Embryonic facial prominence (tissue), 1 donor: Measurements from ENCODE around the gene RPP21.
A peak's percentile ranks its signal among the peaks of the same experiment; 100 is the strongest.
"Not testable (repeated sequence)": the region's sequence is repeated elsewhere in the genome, so short reads cannot be mapped to it uniquely, and the experiment has no call there.

Experiments
- DNase-seq: peaks from one replicate; pipeline ENCODE4 v3.0.0-alpha.2; 2016; ENCODE audit errors: extremely low spot score

RPP21 gene

GRCh38 chr6:30329331-30329730 lies 15.6 kb upstream of the RPP21 start:
- DNase-seq, result no peak

- no peak for DNase-seq
Observed at GRCh38 chr6:30331981-30332380, 13.0 kb upstream of the RPP21 start.

DNA sequence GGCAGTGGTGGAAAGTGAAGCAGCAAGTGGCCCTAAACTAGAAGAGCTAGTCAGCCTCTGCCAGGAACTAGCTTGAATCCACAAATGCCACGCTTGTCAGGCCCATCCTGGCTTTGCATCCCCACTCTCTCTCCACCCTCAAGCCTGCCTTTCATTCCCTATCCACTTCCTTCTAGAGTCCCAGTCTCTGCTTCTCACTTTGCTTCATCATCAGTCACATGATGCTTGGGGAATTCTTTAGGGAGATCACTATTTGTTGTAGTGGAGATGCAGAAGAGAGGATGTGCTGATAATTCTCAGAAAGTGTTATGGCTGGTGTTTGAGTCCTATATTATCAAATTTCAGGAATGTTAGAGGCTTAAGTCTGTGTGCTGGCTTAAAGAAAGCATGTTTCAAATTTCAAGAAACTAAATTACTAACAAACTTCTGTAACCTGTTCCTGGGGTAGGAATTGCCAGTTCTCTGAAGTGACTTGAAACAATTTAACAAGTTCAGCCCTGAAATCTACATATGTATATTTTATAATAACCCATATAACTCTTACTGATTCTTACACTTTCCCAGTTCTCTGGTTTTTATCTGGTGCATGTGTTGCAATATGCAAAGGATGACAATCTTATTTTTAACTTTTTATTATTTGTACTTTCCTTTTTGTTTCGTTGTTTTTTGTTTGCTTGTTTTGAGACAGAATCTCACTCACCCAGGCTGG lies 10.7 kb upstream of the RPP21 start:
- no peak for DNase-seq

- no peak for DNase-seq
Observed at GRCh38 chr6:30340589-30341054, 4.3 kb upstream of the RPP21 start.

GRCh38 chr6:30341218-30341617 lies 3.7 kb upstream of the RPP21 start:
- DNase-seq, result no peak

- DNase-seq, result no peak
Observed at GRCh38 chr6:30341728-30342127, 3.2 kb upstream of the RPP21 start.

DNA sequence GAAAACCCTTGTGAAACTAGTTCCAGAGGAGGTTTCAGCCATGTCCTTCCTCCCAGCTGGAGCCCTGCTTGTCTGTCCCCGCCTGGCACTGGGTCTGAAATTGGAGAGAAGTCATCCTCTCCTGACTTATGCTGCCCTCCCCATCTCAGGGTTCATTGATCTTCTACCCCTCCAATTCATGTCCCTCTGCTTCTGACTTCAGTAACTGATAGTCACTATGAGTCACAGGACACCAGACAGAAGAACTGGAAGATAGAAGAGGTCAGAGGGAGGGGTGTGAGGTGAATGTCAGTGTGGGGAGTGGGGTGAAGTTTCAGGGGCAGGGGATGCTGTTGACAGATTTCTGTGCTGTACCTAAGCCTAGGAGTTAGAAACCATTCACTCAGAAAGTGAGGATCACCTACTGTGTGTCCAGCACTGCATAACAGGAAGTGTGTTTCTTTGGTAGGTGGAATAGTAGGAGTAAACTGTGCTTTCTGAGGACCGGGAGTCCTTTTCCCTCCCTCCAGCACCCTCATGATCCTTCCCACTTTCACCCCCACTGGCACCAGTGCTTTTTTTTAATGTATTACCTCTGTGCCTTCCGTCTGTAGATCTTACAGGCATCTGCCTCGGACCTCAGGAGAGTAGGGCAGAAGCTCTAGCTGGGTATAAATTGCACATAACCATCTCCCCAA lies 627 bp upstream of the RPP21 start:
- DNase-seq, result no peak

DNA sequence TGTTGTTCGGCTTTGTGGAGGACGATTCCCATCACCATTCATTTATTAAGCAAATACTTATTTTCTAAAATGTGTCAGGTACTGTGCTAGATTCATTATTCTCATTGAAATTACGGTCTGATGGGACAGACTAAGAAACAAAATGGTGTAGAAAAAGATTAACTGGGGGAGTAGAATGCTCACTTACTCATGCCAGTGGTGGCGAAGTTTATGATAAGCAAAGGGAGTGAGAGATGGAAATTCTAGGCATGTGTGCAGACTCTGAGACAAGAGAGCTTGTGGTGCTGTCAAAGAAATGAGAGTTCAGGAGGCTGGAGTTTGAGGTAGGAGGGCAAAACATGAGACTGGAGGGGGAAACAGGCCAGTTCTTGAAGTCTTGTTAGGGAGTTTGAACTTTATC lies 896 bp downstream of the RPP21 start:
- no peak for DNase-seq

DNA sequence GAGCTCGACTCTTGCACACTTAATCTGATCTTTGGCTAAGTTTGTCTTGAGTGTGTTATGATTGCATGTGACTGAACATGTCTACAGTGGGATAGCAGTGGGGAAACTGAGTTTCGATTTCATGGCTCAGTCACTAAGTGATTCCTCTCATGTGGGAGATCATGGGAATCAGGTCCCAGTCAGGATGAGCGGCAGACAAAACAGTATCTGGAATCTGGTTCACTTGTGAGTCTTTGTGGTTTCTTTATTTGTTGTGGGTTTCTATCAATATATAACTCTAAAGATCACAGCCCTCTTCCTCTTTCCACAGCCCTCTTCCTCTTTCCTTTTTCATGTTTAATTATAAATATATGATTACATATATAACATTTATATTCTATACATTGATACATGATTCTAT lies 4.0 kb downstream of the RPP21 start:
- DNase-seq, result no peak

DNA sequence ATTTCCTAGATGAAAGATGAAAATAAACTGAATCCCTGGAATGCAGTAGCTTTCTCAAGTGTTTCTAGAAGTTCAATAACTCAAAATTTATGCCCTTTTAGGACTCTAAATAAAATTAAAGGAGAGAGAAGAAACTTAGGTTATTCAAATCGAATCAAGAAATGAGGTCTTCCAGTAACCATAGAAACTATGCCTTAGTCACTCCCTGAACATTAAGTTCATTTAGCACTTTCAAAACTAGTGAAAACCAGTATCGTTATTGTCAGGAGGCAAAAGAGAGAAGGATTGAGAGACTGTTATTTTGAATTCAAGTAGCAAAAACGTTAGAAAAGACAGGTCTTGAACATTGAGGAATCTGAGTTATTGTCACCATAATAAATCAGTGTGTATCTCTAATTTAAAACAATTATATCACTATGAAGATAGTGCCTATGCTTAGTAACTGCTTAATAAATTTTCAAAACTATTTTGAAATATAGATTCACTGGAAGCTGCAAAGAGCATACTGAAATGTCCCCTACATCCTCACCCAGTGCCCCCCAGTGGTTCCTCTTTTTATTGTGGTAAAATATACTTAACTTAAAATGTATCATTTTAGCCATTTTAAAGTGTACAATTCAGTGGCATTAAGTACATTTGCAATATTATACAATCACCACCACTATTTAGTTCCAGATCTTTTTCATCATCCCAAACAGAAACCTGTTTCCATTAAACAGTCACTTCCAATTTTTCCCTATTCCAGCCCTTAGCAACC lies 4.6 kb downstream of the RPP21 start:
- DNase-seq, result no peak

- DNase-seq, result no peak
Observed at GRCh38 chr6:30350524-30350923, 5.6 kb downstream of the RPP21 start.

GRCh38 chr6:30352550-30352949 lies 7.6 kb downstream of the RPP21 start:
- no peak for DNase-seq

- no peak for DNase-seq
Observed at GRCh38 chr6:30355281-30355680, 10.3 kb downstream of the RPP21 start.

- no peak for DNase-seq
Observed at GRCh38 chr6:30356536-30356935, 11.6 kb downstream of the RPP21 start.

- peak; percentile 34 for DNase-seq
Observed at GRCh38 chr6:30357678-30358540, 13.0 kb downstream of the RPP21 start.

DNA sequence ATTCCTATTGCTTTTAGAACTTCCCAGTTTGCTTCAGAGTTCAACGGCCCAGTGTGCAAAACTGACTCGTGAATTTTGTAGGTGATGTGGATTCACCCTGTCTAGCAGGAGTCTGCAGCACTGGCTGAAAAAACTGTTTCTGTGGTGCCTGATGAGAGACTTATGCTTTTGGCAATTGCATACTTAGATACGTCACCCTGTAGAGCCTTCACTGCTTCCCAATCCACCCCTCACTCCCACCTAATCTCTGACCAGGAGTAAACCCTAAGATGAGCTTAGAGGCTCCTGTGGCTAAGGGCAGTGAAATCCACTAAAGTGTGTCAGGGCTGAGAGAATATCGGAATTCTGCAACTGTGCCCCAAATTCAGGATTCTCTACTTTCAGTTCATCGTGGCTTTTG lies 14.3 kb downstream of the RPP21 start:
- no peak for DNase-seq

DNA sequence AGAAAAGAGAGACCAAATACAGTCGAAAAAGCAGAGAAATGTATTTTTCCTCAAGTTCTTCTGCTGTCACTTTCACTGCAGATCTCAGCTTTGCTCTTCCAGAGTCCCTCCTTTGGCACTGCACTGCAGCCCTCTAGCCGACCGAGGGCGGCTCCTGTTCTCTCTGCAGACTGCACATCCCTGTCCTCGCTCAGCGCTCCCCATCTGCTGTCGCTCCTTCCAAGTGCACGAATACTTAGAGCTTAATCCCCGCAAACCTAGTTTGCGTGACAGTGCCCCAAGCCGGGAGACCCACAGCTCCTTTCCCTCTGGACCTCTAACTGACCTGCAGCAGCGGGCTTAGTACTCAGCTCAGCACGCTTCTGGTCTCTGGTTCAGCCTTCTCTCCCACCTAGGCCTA lies 15.2 kb downstream of the RPP21 start:
- DNase-seq, result no peak

DNA sequence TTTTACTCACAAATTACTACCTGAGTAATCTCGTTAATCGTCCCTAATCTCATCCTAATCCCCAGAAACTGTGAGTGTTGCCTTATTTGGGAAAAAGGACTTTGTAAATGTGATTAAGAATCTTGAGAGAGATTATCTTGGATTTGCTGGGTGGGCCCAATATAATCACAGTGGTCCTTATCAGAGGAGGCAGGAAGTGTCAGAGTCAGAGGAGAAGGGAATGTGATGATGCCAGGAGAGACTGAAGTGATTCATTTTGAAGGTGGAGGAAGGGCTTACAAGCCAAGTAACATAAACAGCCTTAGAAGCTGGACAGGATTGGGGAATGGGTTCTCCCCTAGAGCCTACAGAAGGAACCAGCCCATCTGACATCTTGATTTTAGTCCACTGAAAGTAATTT lies 16.7 kb downstream of the RPP21 start:
- DNase-seq, result no peak

DNA sequence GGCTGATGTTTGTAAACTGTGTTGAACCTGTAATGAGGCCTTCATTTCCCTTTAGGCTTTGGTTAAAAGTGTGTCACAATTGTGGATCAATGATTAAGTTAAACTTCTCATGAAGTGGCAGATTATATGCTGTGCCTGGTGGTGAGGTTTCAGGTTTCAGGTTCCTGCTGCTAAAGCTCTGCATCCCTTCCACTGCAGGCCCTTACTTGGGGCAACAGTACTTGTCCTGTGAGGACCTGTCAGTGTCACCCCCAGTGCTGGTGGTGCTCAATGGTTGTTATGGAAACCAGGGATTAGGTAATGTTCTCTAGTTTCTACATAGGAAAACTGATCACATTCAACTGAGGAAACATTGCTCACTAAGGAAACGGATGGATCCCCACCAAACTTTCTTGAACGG lies 18.5 kb downstream of the RPP21 start:
- no peak for DNase-seq

DNA sequence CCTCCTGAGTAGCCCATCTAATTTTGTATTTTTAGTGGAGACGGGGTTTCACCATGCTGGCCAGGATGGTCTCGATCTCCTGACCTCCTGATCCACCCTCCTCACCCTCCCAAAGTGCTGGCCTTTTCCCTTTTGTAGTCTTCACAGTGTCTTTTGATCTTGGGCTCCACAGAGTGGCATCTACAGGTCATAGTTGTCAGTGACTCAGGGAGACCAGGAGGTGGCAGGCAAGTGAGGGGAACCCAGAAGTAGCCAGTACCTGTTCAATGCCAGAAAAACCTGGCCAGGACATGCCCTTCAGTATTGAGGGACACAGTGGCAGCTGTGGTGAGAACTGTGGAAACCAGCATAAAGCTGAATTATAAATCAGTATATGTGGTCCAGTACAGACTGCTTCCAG lies 19.6 kb downstream of the RPP21 start:
- no peak for DNase-seq

- not testable (repeated sequence) for DNase-seq
Observed at GRCh38 chr6:30369280-30369679, 24.3 kb downstream of the RPP21 start.
